ENCODE measurements around the gene KLHDC9. TPM values are rescaled to one million over a fixed set of nuclear protein-coding genes. Genes with fewer than 3 reads are reported as not detected.

Gene KLHDC9
- total and polyA plus RNA-seq, 9 of the 15 experiments (the other 6 are each of a cell fraction or from before 2014, with no cell fraction given), result not detected

DNA sequence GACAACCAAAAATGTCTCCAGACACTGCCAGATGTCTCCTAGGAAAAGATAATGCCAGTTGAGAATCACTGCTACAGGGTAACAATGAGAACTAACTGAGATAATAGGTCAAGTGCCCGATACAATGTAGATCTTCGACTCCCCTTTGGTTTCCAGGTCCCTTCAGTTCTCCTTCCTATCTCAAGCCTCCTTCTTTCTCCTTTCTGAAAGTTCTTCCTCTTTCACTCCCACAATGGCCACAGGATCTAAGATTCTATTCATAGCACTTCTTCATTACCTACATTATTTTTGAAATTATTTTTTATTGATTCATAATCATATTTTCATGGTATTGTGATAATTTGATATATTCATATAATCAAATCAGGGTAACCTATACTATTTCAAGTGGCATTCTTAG lies 13.4 kb downstream of the KLHDC9 start:
- Histone ChIP-seq H3K27ac (ENCODE audit: extremely low read depth, low read depth, low read length) (peak overlapping the region; percentile 2; the same call in 1 of the 3 replicates), H3K4me3 (no peak overlapping the region), H4K20me1 (replicated peaks; ENCODE audit: control insufficient read depth, insufficient read depth, low read length) (no peaks in the 10 kb centered on the region; the same call in 1 of the 2 replicates), H3K9me3 (replicated peaks; ENCODE audit: control insufficient read depth, insufficient read depth, low read depth, low read length) (no peaks in the 10 kb centered on the region), H3K9me1 (ENCODE audit: control insufficient read depth, insufficient read depth, low read length) (no peaks in the 10 kb centered on the region), H3K4me2 (ENCODE audit: insufficient read depth, low read length) (no peak overlapping the region), H3K79me2 (ENCODE audit: control insufficient read depth, insufficient read depth, low read length) (peaks cover 95% of the 10 kb centered on the region), H3K27me3 (ENCODE audit: control insufficient read depth in 2 of 2, insufficient read depth in 2 of 2, low read length in 2 of 2) (no peaks in the 10 kb centered on the region), H3K9ac (ENCODE audit: insufficient read depth in 1 of 2, low read depth in 2 of 2, low read length in 2 of 2) (no peak overlapping the region), H3K4me1 (replicated peaks in 1 of 2; ENCODE audit: control insufficient read depth in 2 of 2, insufficient read depth in 2 of 2, low read length in 2 of 2) (peaks cover 8 to 28% of the 10 kb centered on the region in 2 experiments), H2AFZ (ENCODE audit: low read depth, low read length) (no peak overlapping the region), H3K36me3 (ENCODE audit: control insufficient read depth, insufficient read depth, low read length) (peaks cover 81% of the 10 kb centered on the region)
- ChIA-PET CTCF (ENCODE audit: low intra/inter-chr PET ratio) (interaction anchor here (0.6 kb wide), 1 partner anchor 111 kb away, joined by 3 read pairs; no protein-coding TSS in a partner anchor), POLR2A (interaction anchor here (0.8 to 1.4 kb wide), 2 partner anchors 10 to 430 kb away, joined by 3 to 5 read pairs; no protein-coding TSS in a partner anchor)
- FAIRE-seq (no peak), ATAC-seq (no peak), DNase-seq (ENCODE audit: extremely low read depth in 1 of 4, low spot score in 3 of 4) (no peak)
- TF ChIP-seq PHF8 (IDR thresholded peaks at IDR 0.05; ENCODE audit: borderline replicate concordance, low read length) (no peak), SMAD3 (CRISPR knock-in tag; conservative IDR thresholded peaks at IDR 0.05) (no peak), GABPB2 (CRISPR knock-in tag; conservative IDR thresholded peaks at IDR 0.05) (no peak), BRCA1 (IDR thresholded peaks at IDR 0.05) (no peak), BRCA1 (CRISPR knock-in tag; IDR thresholded peaks at IDR 0.05) (no peak), ETS2 (tag; IDR thresholded peaks at IDR 0.05; ENCODE audit: borderline replicate concordance, poor library complexity, severe bottlenecking) (no peak), ZNF830 (CRISPR knock-in tag; IDR thresholded peaks at IDR 0.05) (no peak), GTF2E2 (tag; IDR thresholded peaks at IDR 0.05) (no peak), NCOR1 (IDR thresholded peaks at IDR 0.05) (no peak), ZNF134 (CRISPR knock-in tag; conservative IDR thresholded peaks at IDR 0.05) (no peak), ZNF217 (CRISPR knock-in tag; IDR thresholded peaks at IDR 0.05) (no peak), RFX1 (IDR thresholded peaks at IDR 0.05) (no peak), ZNF76 (CRISPR knock-in tag; IDR thresholded peaks at IDR 0.05; ENCODE audit: borderline replicate concordance) (no peak), NELFE (IDR thresholded peaks at IDR 0.05; ENCODE audit: insufficient read depth, insufficient read length) (no peak), BHLHE40 (IDR thresholded peaks at IDR 0.05; ENCODE audit: low read length) (no peak)
- TF ChIP-seq, protein P1, sequence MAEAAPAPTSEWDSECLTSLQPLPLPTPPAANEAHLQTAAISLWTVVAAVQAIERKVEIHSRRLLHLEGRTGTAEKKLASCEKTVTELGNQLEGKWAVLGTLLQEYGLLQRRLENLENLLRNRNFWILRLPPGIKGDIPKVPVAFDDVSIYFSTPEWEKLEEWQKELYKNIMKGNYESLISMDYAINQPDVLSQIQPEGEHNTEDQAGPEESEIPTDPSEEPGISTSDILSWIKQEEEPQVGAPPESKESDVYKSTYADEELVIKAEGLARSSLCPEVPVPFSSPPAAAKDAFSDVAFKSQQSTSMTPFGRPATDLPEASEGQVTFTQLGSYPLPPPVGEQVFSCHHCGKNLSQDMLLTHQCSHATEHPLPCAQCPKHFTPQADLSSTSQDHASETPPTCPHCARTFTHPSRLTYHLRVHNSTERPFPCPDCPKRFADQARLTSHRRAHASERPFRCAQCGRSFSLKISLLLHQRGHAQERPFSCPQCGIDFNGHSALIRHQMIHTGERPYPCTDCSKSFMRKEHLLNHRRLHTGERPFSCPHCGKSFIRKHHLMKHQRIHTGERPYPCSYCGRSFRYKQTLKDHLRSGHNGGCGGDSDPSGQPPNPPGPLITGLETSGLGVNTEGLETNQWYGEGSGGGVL (CRISPR knock-in tag; IDR thresholded peaks at IDR 0.05), result no peak
- TF ChIP-seq, protein P2, sequence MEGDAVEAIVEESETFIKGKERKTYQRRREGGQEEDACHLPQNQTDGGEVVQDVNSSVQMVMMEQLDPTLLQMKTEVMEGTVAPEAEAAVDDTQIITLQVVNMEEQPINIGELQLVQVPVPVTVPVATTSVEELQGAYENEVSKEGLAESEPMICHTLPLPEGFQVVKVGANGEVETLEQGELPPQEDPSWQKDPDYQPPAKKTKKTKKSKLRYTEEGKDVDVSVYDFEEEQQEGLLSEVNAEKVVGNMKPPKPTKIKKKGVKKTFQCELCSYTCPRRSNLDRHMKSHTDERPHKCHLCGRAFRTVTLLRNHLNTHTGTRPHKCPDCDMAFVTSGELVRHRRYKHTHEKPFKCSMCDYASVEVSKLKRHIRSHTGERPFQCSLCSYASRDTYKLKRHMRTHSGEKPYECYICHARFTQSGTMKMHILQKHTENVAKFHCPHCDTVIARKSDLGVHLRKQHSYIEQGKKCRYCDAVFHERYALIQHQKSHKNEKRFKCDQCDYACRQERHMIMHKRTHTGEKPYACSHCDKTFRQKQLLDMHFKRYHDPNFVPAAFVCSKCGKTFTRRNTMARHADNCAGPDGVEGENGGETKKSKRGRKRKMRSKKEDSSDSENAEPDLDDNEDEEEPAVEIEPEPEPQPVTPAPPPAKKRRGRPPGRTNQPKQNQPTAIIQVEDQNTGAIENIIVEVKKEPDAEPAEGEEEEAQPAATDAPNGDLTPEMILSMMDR (IDR thresholded peaks at IDR 0.05 in 2 of 3, conservative IDR thresholded peaks at IDR 0.05 in 1 of 3; ENCODE audit: insufficient read depth in 2 of 3, low read depth in 1 of 3, low read length in 3 of 3), result no peak
- WGBS (ENCODE audit: insufficient coverage, low coverage, missing lambda C conversion rate), result 71% methylated on average over 2 of the region's 2 CpGs
- in situ Hi-C loops (cut with MboI) (no loop called here), intact Hi-C loops (cut with micrococcal nuclease) (no loop called here)
- no TSS peak for BruUV-seq (replicated peaks)

Measured in K562 (cell line).